HG02943 (cell line): ENCODE data around the gene AFM.
"Not testable (repeated sequence)": the region's sequence is repeated elsewhere in the genome, so short reads cannot be mapped to it uniquely, and the experiment has no call there.

Experiments used
- ATAC-seq: cut with Tn5 transposase; IDR thresholded peaks from one replicate; pipeline ENCODE4 v1.9.1; 2021; ENCODE audit warnings: mild to moderate bottlenecking, low read depth, moderate library complexity; ENCODE audit not compliant: unreplicated experiment

Gene AFM

DNA sequence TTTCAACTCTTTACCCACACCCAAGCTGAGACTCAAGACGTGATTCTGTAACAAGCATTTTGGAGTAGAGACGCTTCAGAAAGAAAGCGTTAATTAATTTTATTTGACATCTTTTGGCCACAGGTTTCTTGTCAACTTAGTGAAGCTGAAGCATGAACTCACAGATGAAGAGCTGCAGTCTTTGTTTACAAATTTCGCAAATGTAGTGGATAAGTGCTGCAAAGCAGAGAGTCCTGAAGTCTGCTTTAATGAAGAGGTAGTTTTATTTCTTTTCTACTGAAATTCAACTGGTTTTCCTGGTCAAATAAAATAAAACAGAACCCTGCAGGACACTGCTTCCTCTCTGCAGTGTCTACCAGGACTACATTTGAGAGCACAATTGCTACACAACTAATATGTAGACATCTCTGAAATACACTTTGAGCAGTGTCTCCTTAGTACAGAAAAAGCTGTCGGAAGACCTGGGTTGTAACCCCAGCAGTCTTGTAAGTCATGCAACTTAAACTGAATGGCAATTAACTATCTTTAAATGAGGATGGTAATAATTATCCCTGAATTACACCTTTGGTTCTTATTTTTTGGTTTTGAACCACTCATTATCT is 20.2 kb downstream of the AFM start:
- no peak for ATAC-seq

DNA sequence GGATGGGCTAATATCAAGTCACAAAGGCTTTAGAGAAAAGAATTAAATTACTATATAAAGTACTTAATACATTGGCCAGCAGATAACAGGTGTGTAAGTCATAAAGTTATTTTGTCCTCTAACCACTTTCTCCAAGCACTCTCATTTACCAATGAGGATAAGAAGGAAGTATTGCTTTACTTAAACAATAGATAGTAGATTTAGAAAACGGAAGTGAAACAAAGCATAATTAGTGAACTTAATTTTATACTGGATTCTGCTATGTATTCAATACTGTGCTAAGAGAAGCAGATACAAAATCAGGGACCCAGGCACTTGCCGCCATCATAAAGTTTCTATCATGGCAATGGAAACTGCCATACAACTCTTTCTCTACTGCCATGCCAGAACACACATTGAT is 24.0 kb downstream of the AFM start:
- no peak for ATAC-seq

DNA sequence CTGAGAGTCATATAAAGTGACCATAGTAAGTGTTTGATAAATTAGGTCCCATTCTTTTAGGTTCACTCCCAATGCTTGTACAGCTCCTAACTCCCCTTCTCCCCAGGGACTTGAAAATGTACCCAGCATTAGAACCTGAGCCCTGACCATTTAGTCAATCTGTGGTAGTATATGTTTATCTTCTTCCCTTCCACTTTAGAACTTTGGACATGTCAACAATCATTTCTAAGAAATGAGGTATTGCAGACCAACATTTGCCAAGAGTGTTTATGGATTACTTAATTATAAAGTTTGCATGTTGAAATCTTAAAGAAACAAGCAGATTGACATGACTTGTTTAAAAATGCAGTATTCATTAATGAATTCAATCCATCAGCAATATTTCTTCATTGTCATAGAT is 26.0 kb downstream of the AFM start:
- no peak for ATAC-seq

DNA sequence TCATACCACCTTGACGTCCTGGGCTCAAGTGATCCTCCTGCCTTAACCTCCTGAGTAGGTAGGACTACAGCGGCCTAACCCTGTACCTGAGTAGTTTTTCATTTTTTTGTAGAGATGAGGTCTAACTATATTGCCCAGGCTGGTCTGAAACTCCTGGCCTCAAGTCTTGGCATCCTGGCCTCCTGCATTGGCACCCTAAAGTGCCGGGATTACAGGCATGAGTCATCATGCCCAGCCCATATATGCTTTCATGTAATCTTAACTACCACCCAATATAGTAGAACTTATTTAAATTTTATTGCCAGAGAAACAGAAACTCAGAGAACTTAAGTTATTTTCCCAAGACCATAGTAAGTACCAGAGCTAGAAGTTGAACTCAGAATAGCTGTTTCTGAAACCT is 27.1 kb downstream of the AFM start:
- ATAC-seq = no peak

DNA sequence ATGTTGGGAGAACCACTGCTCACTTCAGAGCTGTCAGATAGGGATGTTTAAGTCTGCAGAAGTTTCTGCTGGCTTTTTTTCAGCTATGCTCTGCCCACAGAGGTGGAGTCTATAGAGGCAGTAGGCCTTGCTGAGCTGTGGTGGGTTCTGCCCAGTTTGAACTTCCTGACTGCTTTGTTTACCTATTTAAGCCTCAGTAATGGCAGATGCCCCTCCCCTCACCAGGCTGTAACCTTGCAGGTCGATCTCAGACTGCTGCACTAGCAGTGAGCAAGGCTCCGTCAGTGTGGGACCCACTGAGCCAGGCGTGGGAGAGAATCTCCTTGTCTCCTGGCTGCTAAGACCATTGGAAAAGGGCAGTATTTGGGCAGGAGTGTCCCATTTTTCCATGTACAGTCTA is 36.8 kb downstream of the AFM start:
- no peak for ATAC-seq

DNA sequence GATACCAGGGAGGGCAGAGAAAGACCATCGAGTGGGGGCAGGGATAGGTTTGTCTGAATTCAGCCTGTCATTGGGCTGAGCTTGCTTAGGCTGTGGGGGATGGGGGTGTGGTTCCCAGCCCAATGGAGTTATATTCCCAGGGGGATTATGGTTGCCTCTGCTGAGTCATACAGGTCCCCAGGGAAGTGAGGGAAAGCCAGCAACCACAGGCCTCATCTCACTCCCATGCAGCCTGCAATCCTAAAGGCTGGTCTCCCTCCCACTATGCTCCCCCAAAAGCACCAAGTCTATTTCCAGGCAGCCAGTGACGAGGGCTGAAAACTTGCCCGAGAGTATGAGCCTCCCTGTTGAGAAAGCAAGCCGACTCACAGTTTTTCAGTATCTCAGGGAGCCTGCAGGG is 39.3 kb downstream of the AFM start:
- no peak for ATAC-seq

DNA sequence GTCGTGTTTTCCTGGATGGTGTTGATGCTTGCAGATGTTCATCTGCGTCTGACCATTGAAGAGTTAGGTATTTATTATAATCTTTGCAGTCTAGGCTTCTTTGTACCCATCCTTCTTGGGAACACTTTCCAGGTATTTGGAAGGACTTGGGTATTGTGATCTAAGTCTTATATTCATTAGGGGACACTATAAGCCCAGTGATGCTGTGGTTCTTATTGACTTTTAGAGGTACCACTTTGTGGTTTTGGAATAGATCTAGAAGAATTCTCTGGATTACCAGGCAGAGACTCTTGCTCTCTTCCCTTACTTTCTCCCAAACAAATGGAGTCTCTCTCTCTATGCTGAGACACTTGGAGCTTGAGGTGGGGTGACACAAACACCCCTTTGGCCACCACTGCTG is 41.6 kb downstream of the AFM start:
- no peak for ATAC-seq

DNA sequence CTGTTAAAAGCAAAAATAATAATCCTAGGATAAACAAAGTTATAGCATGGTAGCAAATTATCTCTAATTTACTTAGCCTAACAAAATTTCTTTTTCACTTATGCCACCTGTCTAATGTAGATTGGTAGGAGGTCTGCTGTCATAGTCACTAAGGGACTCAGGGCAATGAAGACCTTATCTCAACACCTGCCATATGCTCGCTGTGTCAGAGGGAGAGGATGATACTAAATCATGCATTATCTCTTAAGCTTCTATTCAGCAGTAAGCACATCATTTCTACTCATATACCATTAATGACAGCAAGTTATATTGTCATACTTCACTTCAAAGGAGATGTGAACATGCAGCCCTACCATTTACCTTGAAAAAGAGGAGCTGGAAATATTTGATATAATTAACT is 44.1 kb downstream of the AFM start:
- ATAC-seq = no peak

DNA sequence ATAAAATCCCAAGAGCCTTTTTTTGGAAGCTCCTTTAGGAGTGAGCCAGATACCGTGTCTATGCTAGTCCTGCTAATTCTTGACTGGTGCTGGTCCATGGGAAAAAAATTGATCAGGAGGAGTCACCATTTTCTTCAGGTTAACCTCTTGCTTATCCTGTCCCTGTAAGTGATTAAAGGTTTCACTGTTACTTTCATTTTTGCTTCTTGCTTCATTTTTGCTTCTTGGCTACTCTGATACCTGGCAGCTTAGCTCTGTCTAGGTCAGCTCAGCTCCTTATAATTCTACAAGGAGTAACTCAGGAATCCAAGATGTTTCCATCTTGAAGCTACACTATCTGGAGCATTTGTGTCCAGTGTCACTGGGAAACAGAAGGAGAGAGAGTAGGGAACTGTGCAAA is 45.7 kb downstream of the AFM start:
- peak; percentile 65 for ATAC-seq

DNA sequence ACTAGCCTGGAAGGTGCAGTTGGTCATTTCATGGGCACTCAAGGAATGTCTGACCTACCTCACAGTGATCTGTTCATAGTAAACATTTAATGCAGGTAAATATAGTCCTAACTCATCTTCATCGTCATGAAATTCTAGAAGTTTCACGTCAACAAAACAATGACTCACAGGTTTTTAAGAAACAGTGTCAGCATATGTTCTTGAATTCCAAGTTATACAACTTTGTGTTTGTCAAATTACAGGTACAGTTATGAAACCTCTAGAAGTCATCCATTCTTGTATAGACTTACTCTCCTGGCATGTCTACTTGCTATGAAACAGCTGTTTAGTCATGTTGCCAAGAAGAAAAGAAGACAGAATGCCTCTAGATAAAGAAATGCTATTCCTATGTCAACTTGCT is 46.6 kb downstream of the AFM start:
- ATAC-seq = no peak

DNA sequence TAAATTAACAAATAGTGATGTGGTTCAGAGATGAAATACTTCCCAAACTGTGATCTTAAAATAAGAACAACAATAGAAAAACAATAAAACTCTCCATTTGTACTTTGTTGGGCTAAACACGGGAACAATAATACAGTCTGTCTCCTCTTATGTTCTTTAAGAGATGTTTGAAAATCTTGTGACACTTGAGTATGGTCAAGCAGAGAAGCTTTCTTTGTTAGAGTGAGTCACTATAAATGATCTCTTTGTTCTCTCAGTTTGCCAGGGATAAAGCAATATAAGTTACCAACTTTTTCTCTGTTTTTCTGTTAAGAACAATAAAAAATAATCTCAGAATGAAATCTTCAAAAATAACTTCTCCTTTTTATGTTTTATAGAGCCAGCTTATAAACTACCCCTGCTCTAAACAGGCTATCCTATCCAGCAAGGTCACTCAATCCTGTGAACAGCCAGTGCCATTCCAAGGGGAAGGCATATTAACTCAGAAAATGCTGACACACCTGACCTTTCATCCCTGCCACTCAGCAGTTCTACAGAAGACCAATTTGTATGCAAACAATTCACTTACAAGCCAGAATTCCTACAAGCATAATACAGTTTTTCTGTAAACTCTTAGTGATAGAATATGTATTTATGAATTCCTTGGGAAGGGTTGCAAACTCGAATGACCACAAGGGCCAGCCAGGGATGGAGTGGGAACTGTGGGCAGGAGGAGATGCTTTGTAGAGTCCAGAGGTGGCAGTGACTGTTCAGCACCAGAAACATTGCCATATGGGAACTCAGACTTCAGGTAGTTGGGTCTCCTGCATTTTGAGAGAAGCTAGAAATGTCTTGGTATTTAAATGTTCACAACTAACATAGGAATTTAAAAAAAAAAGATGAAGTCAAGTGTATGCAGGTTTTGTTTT is 52.2 kb downstream of the AFM start:
- no peak for ATAC-seq

DNA sequence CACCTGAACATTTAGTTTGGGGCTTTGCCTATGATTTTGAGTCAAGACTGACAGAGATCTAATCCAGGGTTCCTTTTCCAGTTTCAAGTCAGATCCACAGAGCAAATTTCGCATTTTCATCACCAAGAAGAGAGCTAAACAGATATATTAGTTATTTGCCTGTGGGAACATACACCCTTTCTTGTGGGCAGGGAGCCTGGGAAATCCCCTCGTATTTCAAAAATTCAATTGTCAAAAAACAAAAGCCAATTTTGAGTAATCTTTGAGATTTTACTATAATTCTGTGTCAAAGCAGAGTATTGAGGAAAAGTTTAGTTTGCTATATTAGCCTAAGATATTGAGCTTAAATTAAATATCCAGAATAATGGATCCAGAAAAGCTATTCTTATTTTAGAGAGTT is 56.6 kb downstream of the AFM start:
- ATAC-seq = no peak

DNA sequence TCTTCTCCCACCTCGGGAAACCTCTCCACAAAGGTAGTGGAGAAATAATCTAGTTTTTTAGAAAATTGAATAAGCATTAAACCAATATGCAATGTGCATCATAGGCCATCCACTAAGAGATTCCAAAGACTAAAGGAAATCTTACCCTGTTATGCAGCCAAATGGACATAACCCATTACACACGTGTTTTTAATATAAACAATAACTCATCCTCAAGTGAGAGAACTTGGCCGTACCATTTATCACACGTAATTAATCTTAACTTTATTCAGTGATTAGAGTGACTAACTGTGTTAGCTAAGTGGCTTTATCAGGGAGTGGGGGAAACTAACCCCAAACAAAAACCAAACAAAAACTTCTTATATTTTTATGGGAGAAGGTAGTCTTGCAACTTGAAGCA is 57.8 kb downstream of the AFM start:
- no peak for ATAC-seq

DNA sequence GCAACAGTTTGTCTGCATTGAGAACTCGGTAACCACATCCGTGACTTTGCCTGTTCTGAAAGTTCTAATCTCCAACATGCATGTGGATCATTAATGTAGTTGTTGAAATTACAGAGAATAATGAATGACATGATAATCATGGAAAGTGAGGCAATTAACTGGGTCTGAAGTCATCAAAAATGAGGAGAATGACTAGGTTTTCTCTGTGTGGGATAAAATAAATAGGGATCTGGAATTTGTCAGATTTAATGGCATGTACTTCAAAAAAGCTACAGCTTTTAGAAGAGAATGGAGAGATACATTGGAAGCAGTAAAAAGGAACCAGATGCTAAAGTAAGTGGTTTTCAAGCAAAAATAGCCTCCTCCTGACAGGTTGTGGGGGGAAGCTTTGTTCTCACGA is 59.3 kb downstream of the AFM start:
- no peak for ATAC-seq

DNA sequence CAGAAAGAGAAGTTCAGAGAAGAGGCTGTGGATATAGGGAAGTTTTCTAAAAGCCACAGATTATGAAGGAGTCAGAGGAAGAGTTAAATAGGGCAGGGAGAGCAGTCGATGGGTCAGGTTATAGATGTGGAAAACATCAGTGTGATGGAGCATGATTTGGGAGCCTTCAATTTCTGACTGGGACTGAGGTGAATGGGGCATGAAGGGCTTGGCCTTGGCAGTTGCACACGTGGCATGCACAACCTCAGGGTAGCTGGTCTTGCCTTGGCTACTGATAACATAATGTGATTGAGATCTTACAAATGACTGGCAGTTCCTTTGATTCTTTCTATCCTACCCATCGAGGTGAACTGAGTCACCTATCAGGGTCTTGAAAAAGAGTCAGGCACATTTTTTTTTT is 59.7 kb downstream of the AFM start:
- ATAC-seq = no peak

DNA sequence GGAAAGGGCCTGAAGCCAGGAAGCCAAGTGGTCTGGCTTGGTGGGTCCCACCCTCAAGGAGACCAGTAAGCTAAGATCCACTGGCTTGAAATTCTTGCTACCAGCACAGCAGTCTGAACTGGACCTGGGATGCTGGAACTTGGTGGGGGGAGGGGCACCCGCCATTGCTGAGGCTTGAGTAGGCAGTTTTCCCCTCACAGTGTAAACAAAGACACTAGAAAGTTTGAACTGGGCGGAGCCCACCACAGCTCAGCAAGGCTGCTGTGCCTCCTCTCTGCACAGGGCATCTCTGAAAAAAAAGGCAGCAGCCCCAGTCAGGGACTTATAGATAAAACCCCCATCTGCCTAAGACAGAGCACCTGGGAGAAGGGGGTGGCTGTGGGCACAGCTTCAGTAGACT is 63.1 kb downstream of the AFM start:
- ATAC-seq = no peak

DNA sequence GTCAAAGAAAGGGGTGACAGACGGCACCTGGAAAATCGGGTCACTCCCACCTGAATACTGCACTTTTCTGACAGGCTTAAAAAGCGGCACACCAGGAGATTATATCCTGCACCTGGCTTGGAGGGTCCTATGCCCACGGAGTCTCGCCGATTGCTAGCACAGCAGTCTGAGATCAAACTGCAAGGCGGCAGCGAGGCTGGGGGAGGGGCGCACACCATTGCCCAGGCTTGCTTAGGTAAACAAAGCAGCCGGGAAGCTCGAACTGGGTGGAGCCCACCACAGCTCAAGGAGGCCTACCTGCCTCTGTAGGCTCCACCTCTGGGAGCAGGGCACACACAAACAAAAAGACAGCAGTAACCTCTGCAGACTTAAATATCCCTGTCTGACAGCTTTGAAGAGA is 69.3 kb downstream of the AFM start:
- ATAC-seq = not testable (repeated sequence)
